LNCaP clone FGC (cell line): ENCODE data around the gene MANBA.

ENCODE experiments used
- DNase-seq: peaks from one replicate; pipeline ENCODE4 v3.0.0-alpha.2; 2011; ENCODE audit warnings: low read depth
- H3K4me3 ChIP-seq: 2 replicates; pipeline ENCODE4 v1.5.1; 2011; ENCODE audit warnings: mild to moderate bottlenecking, low read depth, low read length, control low read depth
- CTCF ChIP-seq: IDR thresholded peaks from 2 replicates; pipeline ENCODE4 v1.5.1; 2012; ENCODE audit warnings: mild to moderate bottlenecking; ENCODE audit not compliant: control insufficient read depth, insufficient read depth; ENCODE audit errors: extremely low read depth

The MANBA gene

GRCh38 chr4:102687982-102688433 is 72.8 kb downstream of the MANBA start:
- TF ChIP-seq CTCF, result no peak
- DNase-seq, result no peak
- no peak overlapping the region for H3K4me3 ChIP-seq

GRCh38 chr4:102687373-102687981 is 73.3 kb downstream of the MANBA start:
- no peak for TF ChIP-seq CTCF
- DNase-seq, result no peak

GRCh38 chr4:102685768-102686167 is 75.0 kb downstream of the MANBA start:
- H3K4me3 ChIP-seq, result no peak overlapping the region
- no peak for TF ChIP-seq CTCF
- no peak for DNase-seq

More at GRCh38 chr4:102687373-102687981, 73.3 kb downstream of the MANBA start:
- no peak overlapping the region for H3K4me3 ChIP-seq

GRCh38 chr4:102684610-102685052 is 76.1 kb downstream of the MANBA start:
- no peak for DNase-seq

GRCh38 chr4:102683881-102684609 is 76.7 kb downstream of the MANBA start:
- no peak for TF ChIP-seq CTCF
- DNase-seq, result no peak
- no peak overlapping the region for H3K4me3 ChIP-seq

More at GRCh38 chr4:102684610-102685052, 76.1 kb downstream of the MANBA start:
- TF ChIP-seq CTCF, result no peak
- H3K4me3 ChIP-seq, result no peak overlapping the region

GRCh38 chr4:102678695-102679335 is 82.0 kb downstream of the MANBA start:
- peak; percentile 1 for DNase-seq

More at GRCh38 chr4:102678695-102679335, 82.0 kb downstream of the MANBA start:
- TF ChIP-seq CTCF, result no peak
- no peak overlapping the region for H3K4me3 ChIP-seq
